HG02642 (cell line): ENCODE measurements around the gene ALOX12.

Source experiments
- ATAC-seq: cut with Tn5 transposase; IDR thresholded peaks from one replicate; pipeline ENCODE4 v1.9.1; 2021; ENCODE audit warnings: mild to moderate bottlenecking; ENCODE audit not compliant: unreplicated experiment, poor library complexity

The ALOX12 gene

GRCh38 chr17:6998855-6999508 lies 3.1 kb downstream of the ALOX12 start:
- no peak for ATAC-seq

- ATAC-seq = no peak
These were observed 5.6 kb downstream of the ALOX12 start for GRCh38 chr17:7001318-7001961.

- ATAC-seq = no peak
These were observed 6.6 kb downstream of the ALOX12 start for GRCh38 chr17:7002288-7003047.

GRCh38 chr17:7003745-7004144 lies 7.9 kb downstream of the ALOX12 start:
- ATAC-seq = no peak

- ATAC-seq = no peak
These were observed 8.8 kb downstream of the ALOX12 start for GRCh38 chr17:7004398-7005253.

- no peak for ATAC-seq
These were observed 9.9 kb downstream of the ALOX12 start for GRCh38 chr17:7005716-7006115.

- ATAC-seq = no peak
These were observed 11.3 kb downstream of the ALOX12 start for GRCh38 chr17:7007143-7007542.

- ATAC-seq = no peak
These were observed 14.7 kb downstream of the ALOX12 start for GRCh38 chr17:7010523-7010922.

- ATAC-seq = no peak
These were observed 15.6 kb downstream of the ALOX12 start for GRCh38 chr17:7011415-7011814.

GRCh38 chr17:7011942-7012254 lies 16.0 kb downstream of the ALOX12 start:
- ATAC-seq = no peak

- ATAC-seq = peak; percentile 81
These were observed 18.6 kb downstream of the ALOX12 start for GRCh38 chr17:7014261-7014994.

- ATAC-seq = peak; percentile 23
These were observed 19.4 kb downstream of the ALOX12 start for GRCh38 chr17:7014995-7015958.

GRCh38 chr17:7016418-7016817 lies 20.6 kb downstream of the ALOX12 start:
- ATAC-seq = no peak

GRCh38 chr17:7016886-7017826 lies 21.3 kb downstream of the ALOX12 start:
- no peak for ATAC-seq

- no peak for ATAC-seq
These were observed 22.0 kb downstream of the ALOX12 start for GRCh38 chr17:7017827-7018200.

GRCh38 chr17:7018331-7018964 lies 22.6 kb downstream of the ALOX12 start:
- ATAC-seq = no peak

GRCh38 chr17:7019367-7019766 lies 23.5 kb downstream of the ALOX12 start:
- no peak for ATAC-seq
